Stimulated activated CD4-positive, alpha-beta T cell treated with anti-CD3 and anti-CD28 coated beads, Interleukin-1b, Interleukin-23, amount 100 ng/mL, for 1 hour (primary cell): ENCODE results near the gene RBMS1.

Source experiments
- DNase-seq, 2 donors: peaks; one replicate each; pipeline ENCODE4 v3.0.0-alpha.2; 2020; ENCODE audit warnings: low read depth in 2 of 2

The RBMS1 gene

GRCh38 chr2:160409480-160409879 is 84.1 kb downstream of the RBMS1 start:
- no peak for DNase-seq

DNA sequence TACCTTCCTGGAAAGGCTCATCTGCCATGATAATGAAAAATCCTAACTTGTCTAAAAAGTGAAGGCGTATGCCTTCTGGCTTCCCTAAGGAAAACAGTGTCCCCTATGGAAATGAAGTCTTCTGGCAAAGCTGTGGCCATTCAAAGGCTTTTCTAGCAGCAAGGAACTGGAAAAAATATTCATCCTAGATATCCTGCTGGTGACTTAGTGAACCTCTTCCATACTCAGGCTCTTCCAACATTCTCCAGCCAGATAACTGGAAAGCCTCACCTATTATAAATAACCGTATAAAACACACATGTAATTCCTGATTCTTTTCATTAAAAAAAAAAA is 84.7 kb downstream of the RBMS1 start:
- DNase-seq = no peak

GRCh38 chr2:160408173-160408958 is 85.2 kb downstream of the RBMS1 start:
- DNase-seq = no peak

DNA sequence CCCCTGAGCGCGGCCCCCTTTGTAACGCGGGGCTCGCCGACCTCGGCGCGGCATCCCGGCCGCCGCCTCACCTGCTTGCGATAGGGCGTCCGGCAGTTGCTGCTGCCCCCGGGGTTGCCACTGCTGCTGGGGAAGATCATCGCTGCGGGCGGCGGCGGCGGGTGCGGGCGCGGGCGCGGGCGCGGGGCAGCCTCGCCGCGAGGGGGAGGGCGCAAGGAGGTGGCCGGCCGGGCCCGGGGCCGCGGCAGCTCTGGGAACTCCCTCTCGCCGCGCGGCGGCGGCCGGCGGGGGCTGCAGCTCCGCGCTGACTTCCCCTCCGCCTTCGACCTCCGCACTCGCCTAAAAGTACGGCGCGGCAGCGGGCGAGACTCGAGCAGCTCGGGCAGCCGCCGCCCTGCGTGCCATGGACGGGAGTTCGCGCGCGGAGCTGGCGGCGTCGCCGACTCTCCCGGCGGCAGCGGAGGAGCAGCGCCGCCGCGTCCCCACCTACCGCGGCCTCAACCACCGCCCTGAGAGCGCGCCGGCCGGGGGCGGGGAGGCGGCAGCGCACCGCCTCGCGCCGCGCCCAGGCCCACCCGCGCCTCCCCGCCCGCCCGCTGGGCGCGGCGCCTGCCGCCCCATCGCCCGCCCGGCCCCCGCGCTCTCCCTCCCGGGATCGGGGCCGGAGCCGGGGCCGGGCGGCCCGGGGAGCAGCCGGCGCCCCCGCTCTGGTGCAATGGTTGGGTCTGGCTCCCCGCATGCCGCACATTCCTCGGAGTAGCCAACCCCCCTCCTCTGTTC is 86.0 kb downstream of the RBMS1 start:
- peak in 1 of 2 donors; percentile 24 for DNase-seq

- peak; percentile 33 to 44 for DNase-seq
Observed at GRCh38 chr2:160406591-160407392, 86.8 kb downstream of the RBMS1 start.

DNA sequence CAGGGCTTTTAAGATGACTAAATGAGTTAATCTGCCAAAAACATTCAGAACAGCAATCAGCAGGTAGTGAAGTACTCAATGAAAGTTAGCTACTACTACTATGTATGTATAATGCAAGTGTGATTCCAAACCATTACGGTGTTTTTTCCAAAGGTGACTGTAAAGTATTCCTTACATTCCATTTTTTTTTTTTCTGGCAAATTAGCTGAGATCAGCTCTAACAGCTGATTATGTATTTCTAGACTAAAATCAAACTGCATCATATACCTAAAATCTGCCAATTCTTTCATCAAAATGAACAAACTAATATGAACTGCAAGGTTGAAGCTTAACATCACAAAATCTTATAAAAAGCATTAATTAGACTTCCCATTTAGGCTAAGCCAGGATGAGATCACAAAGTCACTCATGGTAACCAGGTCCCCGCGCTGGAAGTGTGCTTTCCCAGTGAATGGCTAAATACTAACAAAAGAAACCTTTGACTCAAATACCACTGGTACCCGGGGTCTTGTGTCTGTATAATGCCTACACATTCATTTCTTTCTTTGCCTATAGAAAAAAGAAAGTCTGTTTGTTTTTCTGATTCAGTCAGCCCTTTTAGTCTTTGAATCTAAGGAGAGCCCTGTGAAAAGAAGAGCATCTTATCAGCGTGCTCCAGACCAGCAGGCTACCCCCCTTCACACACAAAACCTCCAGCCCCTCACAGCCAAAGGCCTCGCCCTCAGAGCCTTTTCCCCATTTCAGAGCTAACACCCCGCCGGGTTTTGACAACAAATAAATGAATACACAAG is 88.3 kb downstream of the RBMS1 start:
- DNase-seq = no peak

GRCh38 chr2:160402997-160403979 is 90.3 kb downstream of the RBMS1 start:
- DNase-seq = no peak

DNA sequence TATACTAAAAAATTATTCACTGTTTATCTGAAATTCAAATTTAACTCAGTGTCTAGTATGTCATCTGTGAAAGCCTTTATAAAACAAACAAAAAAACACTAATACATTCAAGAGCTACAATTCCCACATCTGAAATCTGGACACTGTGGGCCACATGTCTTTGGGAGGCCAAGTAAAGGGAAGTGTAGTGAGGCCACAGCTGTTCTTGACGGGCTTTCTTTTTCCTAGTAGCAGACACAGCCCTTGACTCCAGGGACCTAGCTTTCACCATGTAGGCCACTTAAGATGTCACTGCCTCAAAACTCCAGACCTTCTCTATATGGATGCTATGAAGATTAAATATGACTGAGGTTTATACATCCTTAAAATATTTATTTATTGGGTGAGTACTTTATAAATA is 91.1 kb downstream of the RBMS1 start:
- DNase-seq = no peak

- DNase-seq = no peak
Observed at GRCh38 chr2:160401895-160402294, 91.7 kb downstream of the RBMS1 start.

GRCh38 chr2:160399880-160400279 is 93.7 kb downstream of the RBMS1 start:
- no peak for DNase-seq

- no peak for DNase-seq
Observed at GRCh38 chr2:160397530-160397865, 96.1 kb downstream of the RBMS1 start.

DNA sequence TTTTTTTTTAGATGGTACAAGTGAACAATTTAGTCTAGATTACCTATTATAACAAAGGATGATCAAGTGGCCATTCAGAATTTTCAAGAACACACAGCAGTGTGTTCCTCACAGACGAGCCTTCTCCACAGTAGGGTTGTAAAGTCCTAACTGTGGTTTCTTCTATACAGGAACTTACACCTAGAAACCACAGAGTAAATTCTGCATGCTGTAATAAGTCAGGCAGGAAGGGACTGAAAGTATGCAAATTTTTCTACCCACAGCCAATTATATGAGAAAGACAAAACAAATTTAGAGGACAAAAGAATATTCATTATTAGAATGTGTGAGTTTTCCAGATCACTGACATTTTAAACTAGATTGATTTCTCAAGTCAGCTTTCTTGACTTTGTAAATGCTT is 99.5 kb downstream of the RBMS1 start:
- no peak for DNase-seq

GRCh38 chr2:160392201-160392600 is 101.4 kb downstream of the RBMS1 start:
- DNase-seq = no peak

DNA sequence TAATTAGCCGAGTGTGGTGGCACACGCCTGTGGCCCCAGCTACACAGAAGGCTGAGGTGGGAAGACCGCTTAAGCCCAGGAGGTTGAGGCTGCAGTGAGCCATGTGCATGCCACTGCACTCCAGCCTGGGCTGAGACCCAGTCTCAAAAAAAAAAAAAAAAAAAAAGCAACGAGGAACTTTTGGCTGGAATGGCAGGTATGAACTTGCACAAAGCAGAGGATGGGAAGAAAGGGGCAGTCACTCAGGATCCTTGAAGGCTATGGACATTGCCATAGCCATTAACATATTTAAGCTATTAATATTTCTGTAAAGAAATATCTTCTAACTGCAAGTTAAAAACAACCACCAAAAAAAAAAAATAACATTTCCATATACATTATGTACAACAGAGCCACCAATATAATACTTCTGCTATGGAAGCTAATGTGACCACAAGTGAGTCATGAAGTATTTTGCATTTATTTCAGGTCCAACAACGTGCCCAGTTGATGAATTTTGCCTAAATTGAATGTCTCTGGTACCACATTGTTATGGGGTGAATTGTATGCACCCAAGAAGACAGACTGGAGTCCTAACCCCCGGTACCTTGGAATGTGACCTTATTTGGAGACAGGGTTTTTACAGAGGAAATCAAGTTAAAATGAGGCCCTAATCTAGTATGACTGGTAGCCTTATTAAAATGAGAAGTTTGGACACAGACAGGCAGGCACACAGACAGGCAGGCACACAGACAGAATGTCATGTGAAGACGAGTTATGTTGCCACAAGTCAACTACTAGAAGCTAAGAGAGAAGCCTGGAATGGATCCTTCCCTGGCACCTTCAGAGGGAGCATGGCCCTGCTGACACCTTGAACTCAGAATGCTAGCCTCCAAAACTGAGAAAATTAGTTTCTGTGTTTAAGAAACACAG is 102.8 kb downstream of the RBMS1 start:
- no peak for DNase-seq

DNA sequence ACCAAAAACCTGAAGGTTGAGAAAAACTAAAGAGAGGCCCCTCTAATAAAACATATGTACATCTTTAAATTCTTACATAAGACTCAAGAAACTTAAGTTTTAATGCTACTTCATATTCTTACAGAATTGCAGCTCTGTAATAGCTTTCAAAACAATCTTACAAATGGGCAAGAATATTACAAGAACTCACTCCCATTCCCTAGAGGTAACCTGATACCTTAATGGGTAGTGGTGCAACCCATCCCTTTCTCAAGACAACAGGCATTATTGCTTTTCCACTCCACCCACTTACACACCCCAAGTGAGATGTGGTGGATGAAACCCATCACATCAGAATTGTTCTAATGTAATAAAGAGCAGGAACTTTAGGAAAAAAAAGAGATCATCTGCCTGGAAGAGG is 103.7 kb downstream of the RBMS1 start:
- no peak for DNase-seq

DNA sequence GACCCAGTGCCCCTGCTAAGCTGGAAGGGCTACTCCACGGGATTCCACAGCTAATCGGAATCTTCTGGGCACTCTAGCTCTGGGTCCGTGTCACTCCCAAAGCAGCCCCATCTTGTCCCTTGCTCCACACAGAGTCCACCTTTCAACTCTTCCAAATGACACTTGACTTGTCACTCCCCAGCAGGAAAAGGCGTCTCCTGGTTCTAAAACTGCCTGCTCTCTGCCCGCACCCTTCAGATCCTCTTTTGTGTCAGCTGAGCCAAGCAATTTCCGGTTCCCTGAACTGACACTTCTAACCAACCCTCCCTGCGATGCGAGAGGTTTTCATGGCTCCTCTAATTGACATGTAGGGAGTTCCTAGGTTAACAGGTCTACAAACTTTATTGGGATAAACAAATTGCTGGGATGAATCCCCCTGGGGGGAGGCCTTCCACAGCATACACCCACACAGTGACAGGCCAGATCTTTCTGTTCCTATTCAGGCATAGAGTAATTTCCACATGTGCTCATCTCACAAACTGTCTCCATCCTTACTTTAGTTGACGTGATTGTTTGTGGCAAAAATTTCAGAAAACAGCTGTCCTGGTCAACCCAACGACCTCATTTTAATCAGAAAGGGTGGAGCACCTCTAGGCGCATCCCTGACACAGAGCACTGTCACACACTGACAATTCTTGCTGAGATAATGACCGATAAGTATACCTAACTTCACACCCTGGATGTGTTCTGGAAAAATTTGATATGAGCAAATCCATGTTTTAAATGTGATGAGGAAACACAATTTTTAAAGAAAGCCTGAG is 104.9 kb downstream of the RBMS1 start:
- DNase-seq = no peak

GRCh38 chr2:160387558-160388262 is 105.9 kb downstream of the RBMS1 start:
- DNase-seq = no peak

DNA sequence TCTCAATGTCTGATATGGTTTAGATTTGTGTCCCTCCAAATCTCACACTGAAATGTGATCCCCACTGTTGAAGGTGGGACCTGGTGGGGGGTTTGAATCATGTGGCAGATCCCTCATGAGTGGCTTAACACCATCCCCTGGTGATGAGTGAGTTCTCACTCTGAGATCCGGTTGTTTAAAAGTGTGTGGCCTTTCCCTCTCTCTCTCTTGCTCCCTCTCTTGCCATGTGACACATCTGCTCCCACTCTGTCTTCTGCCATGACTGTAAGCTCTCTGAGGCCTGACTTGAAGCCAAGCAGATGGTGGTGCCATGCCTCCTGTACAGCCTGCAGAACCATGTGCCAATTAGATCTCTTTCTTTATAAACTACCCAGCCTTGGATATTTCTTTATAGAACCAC is 108.8 kb downstream of the RBMS1 start:
- DNase-seq = no peak
